GM11168 (cell line): Measurements from ENCODE around the gene ERBB4.

ENCODE experiments used
- in situ Hi-C: fragments of 300-500 bp; cut with MboI; formaldehyde crosslinking; loops from one replicate; pipeline ENCODE4 v1.12.0; 2022; ENCODE audit warnings: low sequenced_read_pairs; ENCODE audit not compliant: unreplicated experiment

The ERBB4 gene

GRCh38 chr2:212327171-212327809, 211.3 kb downstream of the ERBB4 start:
- in situ Hi-C loops, result no loop called here

- in situ Hi-C loops, result no loop called here
Observed at GRCh38 chr2:212318636-212319035, 220.0 kb downstream of the ERBB4 start.

- in situ Hi-C loops, result no loop called here
Observed at GRCh38 chr2:212314680-212315079, 223.9 kb downstream of the ERBB4 start.

- in situ Hi-C loops, result no loop called here
Observed at GRCh38 chr2:212311807-212312404, 226.7 kb downstream of the ERBB4 start.

- in situ Hi-C loops, result no loop called here
Observed at GRCh38 chr2:212299943-212300342, 238.7 kb downstream of the ERBB4 start.

GRCh38 chr2:212299333-212299732, 239.3 kb downstream of the ERBB4 start:
- in situ Hi-C loops, result no loop called here

GRCh38 chr2:212295571-212295970, 243.0 kb downstream of the ERBB4 start:
- in situ Hi-C loops, result no loop called here

GRCh38 chr2:212294816-212295215, 243.8 kb downstream of the ERBB4 start:
- in situ Hi-C loops, result no loop called here

- in situ Hi-C loops, result no loop called here
Observed at GRCh38 chr2:212289301-212289700, 249.3 kb downstream of the ERBB4 start.

GRCh38 chr2:212288308-212288707, 250.3 kb downstream of the ERBB4 start:
- in situ Hi-C loops, result no loop called here

GRCh38 chr2:212284166-212284565, 254.4 kb downstream of the ERBB4 start:
- in situ Hi-C loops, result no loop called here

- in situ Hi-C loops, result no loop called here
Observed at GRCh38 chr2:212282671-212283261, 255.8 kb downstream of the ERBB4 start.

- in situ Hi-C loops, result no loop called here
Observed at GRCh38 chr2:212276813-212277212, 261.8 kb downstream of the ERBB4 start.

GRCh38 chr2:212274215-212274614, 264.4 kb downstream of the ERBB4 start:
- in situ Hi-C loops, result no loop called here

GRCh38 chr2:212271583-212271982, 267.0 kb downstream of the ERBB4 start:
- in situ Hi-C loops, result no loop called here

GRCh38 chr2:212269005-212269404, 269.6 kb downstream of the ERBB4 start:
- in situ Hi-C loops, result no loop called here

- in situ Hi-C loops, result no loop called here
Observed at GRCh38 chr2:212266297-212266696, 272.3 kb downstream of the ERBB4 start.

- in situ Hi-C loops, result no loop called here
Observed at GRCh38 chr2:212265777-212266176, 272.8 kb downstream of the ERBB4 start.

GRCh38 chr2:212264187-212264586, 274.4 kb downstream of the ERBB4 start:
- in situ Hi-C loops, result no loop called here

GRCh38 chr2:212259226-212259625, 279.4 kb downstream of the ERBB4 start:
- in situ Hi-C loops, result no loop called here

- in situ Hi-C loops, result no loop called here
Observed at GRCh38 chr2:212254339-212254738, 284.3 kb downstream of the ERBB4 start.

- in situ Hi-C loops, result no loop called here
Observed at GRCh38 chr2:212249451-212249850, 289.2 kb downstream of the ERBB4 start.
